HG03139 (cell line): ENCODE results near the gene CCDC107.

Source experiments
- ATAC-seq: cut with Tn5 transposase; IDR thresholded peaks from one replicate; pipeline ENCODE4 v1.9.1; 2021; ENCODE audit not compliant: unreplicated experiment

Gene CCDC107

GRCh38 chr9:35659340-35659739 is 1.2 kb downstream of the CCDC107 start:
- ATAC-seq: no peak

DNA sequence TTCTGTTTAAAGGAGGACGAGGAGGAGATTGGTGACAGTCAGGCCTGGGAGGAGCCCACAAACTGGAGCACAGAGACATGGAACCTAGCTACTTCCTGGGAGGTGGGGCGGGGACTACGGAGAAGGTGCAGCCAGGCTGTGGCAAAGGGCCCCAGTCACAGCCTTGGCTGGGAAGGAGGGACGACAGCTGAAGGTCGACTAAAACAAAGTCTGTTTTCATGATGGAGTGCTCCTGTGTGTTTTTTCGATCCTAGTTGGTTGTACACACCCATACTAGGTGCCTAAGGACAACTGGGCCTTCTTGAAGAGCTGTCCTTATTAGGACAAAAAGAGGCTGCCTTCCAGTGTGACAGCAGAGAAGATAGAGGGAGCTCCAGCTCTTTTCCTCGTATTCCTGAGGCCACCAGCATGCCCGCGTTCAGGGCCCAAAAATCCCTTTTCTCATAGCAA is 2.9 kb downstream of the CCDC107 start:
- no peak for ATAC-seq

GRCh38 chr9:35661756-35662350 is 3.8 kb downstream of the CCDC107 start:
- no peak for ATAC-seq

GRCh38 chr9:35662437-35662836 is 4.3 kb downstream of the CCDC107 start:
- ATAC-seq: no peak

DNA sequence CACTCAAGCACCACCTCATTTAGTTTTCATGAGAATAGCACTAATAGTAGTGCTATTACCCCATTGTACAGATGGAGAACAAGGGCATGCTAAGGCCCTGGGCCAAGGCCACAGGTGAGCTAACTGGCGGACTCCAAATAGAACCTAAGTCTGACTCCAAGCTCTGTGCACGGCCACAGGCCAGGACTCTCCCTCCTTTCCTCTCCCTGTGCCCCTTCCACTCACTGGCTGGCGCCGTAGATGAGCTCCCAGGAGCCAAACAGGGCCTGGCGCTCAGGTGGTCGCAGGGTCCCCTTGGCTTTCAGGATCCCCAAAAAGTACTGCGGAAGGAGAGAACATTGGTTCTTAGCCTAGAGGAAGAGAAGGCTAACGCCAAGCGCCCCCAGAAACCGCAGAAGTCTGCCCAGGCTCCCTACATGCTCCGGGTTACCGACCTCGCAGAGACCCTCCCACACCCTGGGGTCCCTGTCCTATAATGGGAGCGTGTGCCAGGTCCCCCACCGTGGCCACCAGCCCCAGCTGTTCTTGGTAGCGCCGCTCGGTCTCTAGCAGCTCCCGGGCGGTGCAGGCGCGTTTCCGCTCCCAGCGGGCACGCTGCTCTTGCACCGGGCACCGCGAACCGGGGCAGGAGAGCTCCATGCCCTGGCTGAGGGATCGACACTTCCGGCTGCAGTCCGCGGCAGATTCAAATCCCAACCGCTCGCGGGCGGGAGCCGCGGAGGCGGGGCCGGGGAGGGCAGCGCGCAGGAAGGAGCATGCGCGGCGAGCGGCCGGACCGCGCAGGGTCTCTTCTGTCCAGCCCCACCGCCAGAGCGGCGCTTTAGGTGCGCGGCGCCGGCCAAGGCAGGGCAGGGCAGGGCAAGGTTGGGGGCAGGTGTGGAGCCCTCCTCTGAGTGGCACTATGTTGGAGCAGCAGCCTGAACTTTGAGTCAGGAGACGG is 6.7 kb downstream of the CCDC107 start, which contains the start of gene ARHGEF39:
ARHGEF39 (minus strand) TSS at position 665 of the 940 bp plus-strand sequence; CDS start at position 639, 26 bp downstream.
- ATAC-seq: peak; percentile 71

- no peak for ATAC-seq
Observed at GRCh38 chr9:35665471-35665818, 7.4 kb downstream of the CCDC107 start.

- no peak for ATAC-seq
Observed at GRCh38 chr9:35666045-35666444, 8.0 kb downstream of the CCDC107 start.

GRCh38 chr9:35666549-35666948 is 8.5 kb downstream of the CCDC107 start:
- no peak for ATAC-seq

DNA sequence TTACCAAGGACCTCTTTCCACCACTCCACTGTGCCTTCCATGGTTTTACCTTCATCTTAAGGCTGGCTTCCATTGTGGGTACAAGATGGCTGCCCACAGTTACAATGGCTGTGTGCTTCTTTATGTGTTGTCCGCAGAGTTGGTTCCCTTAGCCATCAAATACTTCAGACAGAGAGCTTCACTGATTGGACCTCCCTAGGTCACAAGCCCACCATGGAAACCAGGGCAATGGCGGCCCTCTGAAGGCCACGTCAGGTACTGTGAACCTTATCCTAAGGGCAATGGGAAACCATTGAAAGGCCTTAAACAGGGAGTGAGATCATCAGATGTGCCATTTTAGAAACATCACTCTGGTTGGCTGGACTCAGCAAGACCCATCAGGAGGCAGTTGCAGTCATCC is 9.8 kb downstream of the CCDC107 start:
- no peak for ATAC-seq

GRCh38 chr9:35669331-35670145 is 11.4 kb downstream of the CCDC107 start:
- ATAC-seq: no peak

DNA sequence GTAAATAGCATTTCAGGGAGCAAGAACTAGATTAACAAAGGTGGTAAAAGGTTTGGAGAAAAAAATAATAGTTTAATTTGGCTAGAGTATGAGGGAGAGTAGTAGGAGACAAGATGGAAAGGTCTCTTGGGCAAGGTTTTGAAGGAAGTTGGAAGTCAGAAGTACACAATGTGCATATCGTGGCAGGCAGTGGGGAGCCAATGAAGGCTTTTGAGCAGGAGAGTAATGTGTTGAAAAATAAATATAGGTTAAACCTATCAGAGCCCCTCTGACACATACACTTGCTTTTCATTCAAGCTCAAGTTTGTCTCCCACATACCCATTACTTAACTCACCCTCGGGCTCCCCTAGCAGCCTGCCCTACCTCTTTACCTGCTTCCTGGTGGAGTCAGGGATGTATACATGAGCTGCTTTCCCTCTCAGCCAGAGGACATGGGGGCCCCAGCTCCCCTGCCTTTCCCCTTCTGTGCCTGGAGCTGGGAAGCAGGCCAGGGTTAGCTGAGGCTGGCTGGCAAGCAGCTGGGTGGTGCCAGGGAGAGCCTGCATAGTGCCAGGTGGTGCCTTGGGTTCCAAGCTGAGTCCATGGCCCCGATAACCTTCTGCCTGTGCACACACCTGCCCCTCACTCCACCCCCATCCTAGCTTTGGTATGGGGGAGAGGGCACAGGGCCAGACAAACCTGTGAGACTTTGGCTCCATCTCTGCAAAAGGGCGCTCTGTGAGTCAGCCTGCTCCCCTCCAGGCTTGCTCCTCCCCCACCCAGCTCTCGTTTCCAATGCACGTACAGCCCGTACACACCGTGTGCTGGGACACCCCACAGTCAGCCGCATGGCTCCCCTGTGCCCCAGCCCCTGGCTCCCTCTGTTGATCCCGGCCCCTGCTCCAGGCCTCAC is 15.3 kb downstream of the CCDC107 start, which contains the start of gene CA9:
CA9 (plus strand) TSS at position 797 of the 893 bp plus-strand sequence; CDS start at position 829, 32 bp downstream.
- ATAC-seq: no peak

- ATAC-seq: no peak
Observed at GRCh38 chr9:35674025-35674361, 15.9 kb downstream of the CCDC107 start.

GRCh38 chr9:35675204-35675603 is 17.1 kb downstream of the CCDC107 start:
- ATAC-seq: no peak

DNA sequence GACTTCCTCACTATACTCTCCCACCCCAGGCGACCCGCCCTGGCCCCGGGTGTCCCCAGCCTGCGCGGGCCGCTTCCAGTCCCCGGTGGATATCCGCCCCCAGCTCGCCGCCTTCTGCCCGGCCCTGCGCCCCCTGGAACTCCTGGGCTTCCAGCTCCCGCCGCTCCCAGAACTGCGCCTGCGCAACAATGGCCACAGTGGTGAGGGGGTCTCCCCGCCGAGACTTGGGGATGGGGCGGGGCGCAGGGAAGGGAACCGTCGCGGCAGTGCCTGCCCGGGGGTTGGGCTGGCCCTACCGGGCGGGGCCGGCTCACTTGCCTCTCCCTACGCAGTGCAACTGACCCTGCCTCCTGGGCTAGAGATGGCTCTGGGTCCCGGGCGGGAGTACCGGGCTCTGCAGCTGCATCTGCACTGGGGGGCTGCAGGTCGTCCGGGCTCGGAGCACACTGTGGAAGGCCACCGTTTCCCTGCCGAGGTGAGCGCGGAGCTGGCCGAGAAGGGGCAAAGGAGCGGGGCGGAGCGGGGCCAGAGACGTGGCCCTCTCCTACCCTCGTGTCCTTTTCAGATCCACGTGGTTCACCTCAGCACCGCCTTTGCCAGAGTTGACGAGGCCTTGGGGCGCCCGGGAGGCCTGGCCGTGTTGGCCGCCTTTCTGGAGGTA is 17.8 kb downstream of the CCDC107 start:
- ATAC-seq: no peak

GRCh38 chr9:35679091-35679490 is 21.0 kb downstream of the CCDC107 start:
- no peak for ATAC-seq

- no peak for ATAC-seq
Observed at GRCh38 chr9:35679766-35680330, 21.8 kb downstream of the CCDC107 start.

GRCh38 chr9:35680331-35681105 is 22.4 kb downstream of the CCDC107 start:
- no peak for ATAC-seq

GRCh38 chr9:35681341-35682002 is 23.4 kb downstream of the CCDC107 start:
- no peak for ATAC-seq
